Fibroblast of skin of left quadriceps (primary cell): Measurements from ENCODE around the gene PPM1K.

Experiments
- DNase-seq, 2 experiments: peaks; one replicate each; pipeline ENCODE4 v3.0.0-alpha.2; 2013; ENCODE audit warnings: low read depth in 2 of 2

Gene PPM1K

GRCh38 chr4:88276952-88277710 is 7.2 kb downstream of the PPM1K start:
- no peak for DNase-seq

GRCh38 chr4:88275949-88276515 is 8.3 kb downstream of the PPM1K start:
- DNase-seq: no peak

- no peak for DNase-seq
These were observed 8.8 kb downstream of the PPM1K start for GRCh38 chr4:88275516-88275915.

- DNase-seq: no peak
These were observed 15.4 kb downstream of the PPM1K start for GRCh38 chr4:88268913-88269312.

GRCh38 chr4:88264336-88264735 is 20.0 kb downstream of the PPM1K start:
- DNase-seq: no peak

- no peak for DNase-seq
These were observed 26.6 kb downstream of the PPM1K start for GRCh38 chr4:88257726-88258125.

GRCh38 chr4:88255111-88255510 is 29.2 kb downstream of the PPM1K start:
- DNase-seq: no peak

- no peak for DNase-seq
These were observed 32.4 kb downstream of the PPM1K start for GRCh38 chr4:88251924-88252323.

- DNase-seq: no peak
These were observed 37.2 kb downstream of the PPM1K start for GRCh38 chr4:88247148-88247547.

- DNase-seq: no peak
These were observed 37.8 kb downstream of the PPM1K start for GRCh38 chr4:88246600-88246999.

- DNase-seq: no peak
These were observed 39.4 kb downstream of the PPM1K start for GRCh38 chr4:88244816-88245579.

GRCh38 chr4:88244056-88244455 is 40.3 kb downstream of the PPM1K start:
- no peak for DNase-seq

GRCh38 chr4:88242144-88242543 is 42.2 kb downstream of the PPM1K start:
- DNase-seq: no peak

GRCh38 chr4:88240297-88240714 is 44.1 kb downstream of the PPM1K start:
- DNase-seq: no peak

- DNase-seq: no peak
These were observed 53.2 kb downstream of the PPM1K start for GRCh38 chr4:88230969-88231771.

- no peak for DNase-seq
These were observed 53.9 kb downstream of the PPM1K start for GRCh38 chr4:88230461-88230891.

- DNase-seq: no peak
These were observed 56.6 kb downstream of the PPM1K start for GRCh38 chr4:88227734-88228133.

- no peak for DNase-seq
These were observed 58.2 kb downstream of the PPM1K start for GRCh38 chr4:88226143-88226542.

GRCh38 chr4:88225232-88226105 is 58.9 kb downstream of the PPM1K start:
- DNase-seq: no peak

GRCh38 chr4:88223516-88223915 is 60.8 kb downstream of the PPM1K start:
- DNase-seq: no peak

- peak; percentile 20 for DNase-seq
These were observed 65.3 kb downstream of the PPM1K start for GRCh38 chr4:88219099-88219498.
